Ovary (tissue), 3 donors: ENCODE results near the gene PALD1.

Experiments
- CTCF ChIP-seq, 3 donors: fragments of 450-650 bp in 2 of 3; fragments of 200-600 bp in 1 of 3; IDR thresholded peaks; one replicate each; pipeline versions ENCODE4 v1.5.1 to v1.8.0; 2016 to 2022; ENCODE audit warnings: antibody characterized with exemption in 3 of 3, mild to moderate bottlenecking in 1 of 3
- EP300 ChIP-seq: sonication (generic); formaldehyde crosslinking; IDR thresholded peaks from one replicate; pipeline ENCODE4 v1.6.1; 2017; ENCODE audit warnings: antibody characterized with exemption
- POLR2A ChIP-seq: fragments of 450-650 bp; IDR thresholded peaks from one replicate; pipeline ENCODE4 v1.6.1; 2017; ENCODE audit warnings: antibody characterized with exemption, mild to moderate bottlenecking, moderate library complexity
- donor health status: DM: no; HTN: no; CAD: no.

- TF ChIP-seq POLR2A = no peak
- TF ChIP-seq CTCF (IDR thresholded peaks at IDR 0.05) = no peak
- no peak for TF ChIP-seq EP300
Measured at GRCh38 chr10:70563230-70563629, 84.7 kb downstream of the PALD1 start.
